Left lung (tissue), 10 donors: ENCODE measurements around the gene FAM120A. TPM values are rescaled to one million over a fixed set of nuclear protein-coding genes. Genes with fewer than 3 reads are reported as not detected.

ENCODE experiments used
- ATAC-seq: fragments of 200-7000 bp; cut with Tn5 transposase; one replicate; pipeline ENCODE4 v1.9.1; 2020; ENCODE audit warnings: moderate library complexity
- DNase-seq, 4 donors: peaks; one replicate each; pipeline ENCODE4 v3.0.0-alpha.2; 2013 to 2020
- H3K27ac ChIP-seq, 2 donors: fragments of 200-600 bp; sonication (generic) in 1 of 2; one replicate each; pipeline versions ENCODE4 v1.5.0 to v1.8.0; 2020 to 2021
- H3K27me3 ChIP-seq, 2 donors: fragments of 200-600 bp; sonication (generic) in 1 of 2; one replicate each; pipeline versions ENCODE4 v1.5.0 to v1.8.0; 2020 to 2021
- H3K36me3 ChIP-seq, 2 donors: fragments of 200-600 bp; sonication (generic) in 1 of 2; one replicate each; pipeline versions ENCODE4 v1.5.0 to v1.8.0; 2020 to 2021
- H3K4me1 ChIP-seq, 2 donors: fragments of 200-600 bp; one replicate each; pipeline ENCODE4 v1.8.0; 2021
- H3K4me3 ChIP-seq, 2 donors: fragments of 200-600 bp; sonication (generic) in 1 of 2; one replicate each; pipeline versions ENCODE4 v1.5.0 to v1.8.0; 2020 to 2021; ENCODE audit warnings: mild to moderate bottlenecking in 1 of 2
- H3K9me3 ChIP-seq, 2 donors: fragments of 200-600 bp; sonication (generic) in 1 of 2; one replicate each; pipeline versions ENCODE4 v1.5.0 to v1.8.0; 2020 to 2021
- intact Hi-C, 2 donors: fragments of 100-400 bp; cut with DNase I; formaldehyde crosslinking; loops; one replicate each; pipeline versions ENCODE4 v1.11.2 to v1.14.2; 2022
- polyA plus RNA-seq, 6 donors: library from polyadenylated mRNA; unstranded; fragments of 120-200 nt; gene quantifications; one replicate each; pipeline ENCODE4 v1.2.1, GENCODE V29; 2013; ENCODE audit not compliant: insufficient read length in 6 of 6
- total RNA-seq, 2 donors: library from RNA; stranded (reverse); fragmentation: NEBNext Ultra II Directional; extraction: Animal tissue kit (Norgen Biotek cat#: 25700); gene quantifications; one replicate each; pipeline ENCODE4 v1.2.1, GENCODE V29; 2021
- TF ChIP-seq, protein P1 (sequence below), 2 donors: fragments of 200-600 bp; sonication (generic) in 1 of 2; IDR thresholded peaks; one replicate each; pipeline versions ENCODE4 v1.5.0 to v1.8.0; 2021; ENCODE audit warnings: antibody characterized with exemption in 2 of 2
- donor health status: DM: no; HTN: yes; CAD: no.
- donor health status: DM: no; HTN: no; CAD: no.

FAM120A gene
- total and polyA plus RNA-seq, 8 donors, result 61.0 to 160 (median 74.0) TPM

DNA sequence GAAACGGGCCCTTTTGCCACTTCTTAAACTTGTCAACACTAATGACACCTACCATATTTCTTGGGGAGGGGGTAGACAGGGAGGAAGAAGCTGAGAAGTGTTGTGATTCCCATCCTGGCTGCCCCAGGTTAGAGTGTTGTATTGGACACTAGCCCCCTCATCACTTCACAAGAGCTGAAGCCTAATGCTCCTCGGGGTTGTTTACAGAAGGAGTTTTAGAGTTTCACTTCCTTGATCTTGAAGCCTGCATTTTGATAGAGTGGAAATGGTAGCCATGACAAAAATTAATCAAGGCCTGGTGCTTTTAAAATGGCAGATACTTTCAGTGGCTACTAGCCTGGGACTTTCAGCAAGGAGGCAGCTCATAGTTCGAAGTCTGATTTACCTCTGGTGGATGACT lies 12.9 kb downstream of the FAM120A start:
- Histone ChIP-seq H3K27ac (peak overlapping the region; percentile 8 to 73), H3K4me1 (peaks cover 33 to 93% of the 10 kb centered on the region in 2 donors), H3K27me3 (no peaks in the 10 kb centered on the region), H3K36me3 (no peaks in the 10 kb centered on the region), H3K9me3 (no peaks in the 10 kb centered on the region), H3K4me3 (no peak overlapping the region)
- intact Hi-C loops, result no loop called here
- TF ChIP-seq, protein P1, sequence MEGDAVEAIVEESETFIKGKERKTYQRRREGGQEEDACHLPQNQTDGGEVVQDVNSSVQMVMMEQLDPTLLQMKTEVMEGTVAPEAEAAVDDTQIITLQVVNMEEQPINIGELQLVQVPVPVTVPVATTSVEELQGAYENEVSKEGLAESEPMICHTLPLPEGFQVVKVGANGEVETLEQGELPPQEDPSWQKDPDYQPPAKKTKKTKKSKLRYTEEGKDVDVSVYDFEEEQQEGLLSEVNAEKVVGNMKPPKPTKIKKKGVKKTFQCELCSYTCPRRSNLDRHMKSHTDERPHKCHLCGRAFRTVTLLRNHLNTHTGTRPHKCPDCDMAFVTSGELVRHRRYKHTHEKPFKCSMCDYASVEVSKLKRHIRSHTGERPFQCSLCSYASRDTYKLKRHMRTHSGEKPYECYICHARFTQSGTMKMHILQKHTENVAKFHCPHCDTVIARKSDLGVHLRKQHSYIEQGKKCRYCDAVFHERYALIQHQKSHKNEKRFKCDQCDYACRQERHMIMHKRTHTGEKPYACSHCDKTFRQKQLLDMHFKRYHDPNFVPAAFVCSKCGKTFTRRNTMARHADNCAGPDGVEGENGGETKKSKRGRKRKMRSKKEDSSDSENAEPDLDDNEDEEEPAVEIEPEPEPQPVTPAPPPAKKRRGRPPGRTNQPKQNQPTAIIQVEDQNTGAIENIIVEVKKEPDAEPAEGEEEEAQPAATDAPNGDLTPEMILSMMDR (IDR thresholded peaks at IDR 0.05), result no peak
- DNase-seq (peak in 1 of 4 donors; percentile 11), ATAC-seq (peak; percentile 8)

DNA sequence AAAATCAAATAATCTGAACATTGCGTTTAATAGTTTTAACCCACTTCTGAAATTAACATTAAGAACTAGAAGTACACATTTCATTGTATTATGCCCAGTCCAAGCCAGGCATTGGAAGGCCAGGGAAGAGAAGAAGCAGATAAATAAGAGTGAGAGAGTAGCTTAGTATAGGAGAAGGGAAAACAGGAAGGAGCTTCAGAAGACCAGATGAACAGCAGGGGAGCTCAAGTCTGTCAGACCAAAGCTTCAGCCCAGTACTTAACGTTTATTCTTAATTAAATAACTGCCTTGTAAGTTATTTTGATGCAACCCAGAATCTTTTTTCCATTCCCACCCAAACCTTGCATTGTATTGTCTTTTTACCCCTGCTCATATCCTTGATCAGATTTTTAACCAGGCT lies 13.4 kb downstream of the FAM120A start:
- H3K4me1 ChIP-seq, result peaks cover 34 to 93% of the 10 kb centered on the region in 2 donors
- peak overlapping the region; percentile 8 to 73 for H3K27ac ChIP-seq
- TF ChIP-seq, protein P1 (IDR thresholded peaks at IDR 0.05), result no peak
- no peaks in the 10 kb centered on the region for H3K9me3 ChIP-seq
- H3K36me3 ChIP-seq, result no peaks in the 10 kb centered on the region
- DNase-seq (no peak), ATAC-seq (no peak)
- H3K27me3 ChIP-seq, result no peaks in the 10 kb centered on the region
- intact Hi-C loops, result no loop called here
- no peak overlapping the region for H3K4me3 ChIP-seq

DNA sequence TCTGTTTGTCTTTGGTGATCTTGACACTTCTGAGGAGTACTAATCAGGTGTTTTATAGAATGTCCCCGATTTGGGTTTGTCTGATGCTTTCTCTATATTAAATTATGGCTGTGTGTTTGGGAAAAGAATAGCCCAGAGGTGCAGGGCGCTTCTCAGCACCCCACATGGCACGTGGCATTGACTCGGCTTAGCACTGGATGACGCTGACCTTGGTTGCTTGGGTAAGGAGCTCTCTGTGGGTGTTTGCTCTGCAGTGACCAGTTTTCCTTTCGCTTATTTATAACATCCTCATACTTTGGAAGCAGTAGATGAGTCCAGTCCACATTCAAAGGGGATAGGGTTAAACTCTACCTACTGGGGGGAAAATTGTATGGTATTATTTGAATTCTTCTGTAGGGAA lies 14.4 kb downstream of the FAM120A start:
- peaks cover 30 to 93% of the 10 kb centered on the region in 2 donors for H3K4me1 ChIP-seq
- ATAC-seq (no peak), DNase-seq (no peak)
- TF ChIP-seq, protein P1 (IDR thresholded peaks at IDR 0.05), result no peak
- H3K4me3 ChIP-seq, result no peak overlapping the region
- peak overlapping the region in 1 of 2 donors; percentile 73 for H3K27ac ChIP-seq
- no peaks in the 10 kb centered on the region for H3K9me3 ChIP-seq
- H3K36me3 ChIP-seq, result no peaks in the 10 kb centered on the region
- intact Hi-C loops, result no loop called here
- H3K27me3 ChIP-seq, result no peaks in the 10 kb centered on the region

DNA sequence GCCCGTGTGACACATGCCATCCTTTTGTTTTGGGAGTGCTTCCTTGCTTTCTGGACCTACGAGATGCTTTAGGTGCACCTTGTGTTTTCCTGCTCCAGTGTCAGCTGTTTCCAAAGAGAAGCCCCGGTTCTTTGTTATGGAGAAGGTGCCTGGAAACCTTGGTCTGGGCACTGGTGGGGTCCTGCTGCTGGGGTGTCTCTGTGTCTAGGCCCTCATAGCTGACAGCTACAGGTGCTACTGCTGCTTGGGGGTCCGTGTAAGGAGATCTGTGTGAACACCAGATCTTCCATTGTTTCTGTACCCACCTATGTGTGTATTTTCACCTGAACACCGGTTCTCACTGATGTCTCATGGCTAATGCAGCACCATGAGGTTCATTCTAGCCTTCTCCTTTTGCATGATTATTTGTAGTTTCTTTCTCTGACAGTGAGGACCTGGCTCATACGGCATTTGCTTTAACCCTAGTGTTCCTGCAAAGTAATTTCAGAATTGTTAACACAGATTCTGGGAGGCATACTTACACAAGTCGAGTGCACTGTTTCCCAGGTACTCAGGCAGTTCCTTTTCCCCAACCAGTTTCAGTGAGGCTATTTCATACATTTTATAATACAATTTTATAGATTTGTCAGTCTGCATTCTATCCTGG lies 15.1 kb downstream of the FAM120A start:
- ATAC-seq (peak; percentile 35), DNase-seq (peak in 1 of 4 donors; percentile 12)
- intact Hi-C loops, result no loop called here
- peaks cover 30 to 93% of the 10 kb centered on the region in 2 donors for H3K4me1 ChIP-seq
- no peaks in the 10 kb centered on the region for H3K36me3 ChIP-seq
- no peaks in the 10 kb centered on the region for H3K9me3 ChIP-seq
- peak overlapping the region; percentile 22 to 73 for H3K27ac ChIP-seq
- no peaks in the 10 kb centered on the region for H3K27me3 ChIP-seq
- H3K4me3 ChIP-seq, result no peak overlapping the region
- TF ChIP-seq, protein P1 (IDR thresholded peaks at IDR 0.05), result no peak

DNA sequence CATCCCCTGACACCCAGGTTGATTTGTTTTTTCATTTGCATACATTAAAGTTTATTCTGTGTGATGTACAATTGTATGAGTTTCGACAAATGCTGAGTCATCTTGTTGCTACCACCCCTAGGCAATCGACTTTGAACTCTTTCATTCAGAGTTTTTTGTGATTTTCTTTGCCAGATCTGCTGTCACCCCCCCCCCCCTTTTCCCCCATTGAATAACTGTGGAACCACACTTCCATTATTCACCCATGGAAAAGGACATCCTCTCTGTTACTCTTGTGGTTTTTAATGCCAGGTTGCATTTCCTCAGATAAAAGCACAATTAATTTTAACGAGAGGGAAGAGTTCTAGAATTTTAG lies 15.6 kb downstream of the FAM120A start:
- intact Hi-C loops, result no loop called here
- Histone ChIP-seq H3K36me3 (no peaks in the 10 kb centered on the region), H3K4me1 (peaks cover 30 to 90% of the 10 kb centered on the region in 2 donors), H3K27ac (peak overlapping the region; percentile 28 to 73), H3K4me3 (no peak overlapping the region), H3K27me3 (no peaks in the 10 kb centered on the region), H3K9me3 (no peaks in the 10 kb centered on the region)
- no peak for DNase-seq
- no peak for ATAC-seq
- TF ChIP-seq, protein P1 (IDR thresholded peaks at IDR 0.05), result no peak
